GM10248 (cell line): ENCODE measurements around the gene ACADL.
"Not testable (repeated sequence)": the region's sequence is repeated elsewhere in the genome, so short reads cannot be mapped to it uniquely, and the experiment has no call there.

Experiments used
- CTCF ChIA-PET: fragments of 300-600 bp; sonication (Branson Sonifier 250); formaldehyde crosslinking; extraction: SDS; loops from one replicate; lab custom pipeline; 2021; ENCODE audit warnings: antibody characterized with exemption; lab: Yijun Ruan, JAX
- POLR2A ChIA-PET: fragments of 350-650 bp; sonication (Branson Sonifier 250); formaldehyde crosslinking; extraction: SDS; loops from one replicate; lab custom pipeline; 2020; ENCODE audit warnings: antibody characterized with exemption; lab: Yijun Ruan, JAX
- DNase-seq: peaks from one replicate; pipeline ENCODE4 v3.0.0; 2012; ENCODE audit errors: extremely low spot score
- TF ChIP-seq, protein P1 (sequence below): IDR thresholded peaks from 2 replicates; pipeline ENCODE4 v1.5.1; 2012; ENCODE audit warnings: mild to moderate bottlenecking, low read depth; ENCODE audit errors: extremely low read depth, missing control alignments, control extremely low read depth

The ACADL gene

DNA sequence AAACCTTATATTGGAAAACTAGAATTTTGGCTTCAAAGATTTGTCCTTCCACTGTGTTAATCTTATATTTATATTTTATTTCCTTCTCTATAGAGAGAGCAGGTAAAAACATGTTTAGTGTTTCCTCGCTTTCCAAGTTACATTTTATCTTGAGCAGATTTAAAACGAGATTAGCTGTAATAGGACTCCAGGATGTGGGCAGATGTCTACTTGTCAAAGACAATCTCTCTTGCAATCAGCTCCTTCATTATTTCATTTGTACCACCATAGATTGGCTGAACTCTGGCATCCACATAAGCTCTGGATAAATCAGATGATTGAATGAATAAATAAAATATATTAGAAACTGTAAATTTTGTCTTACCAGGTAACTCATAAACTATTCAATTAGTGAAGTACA is 36.5 kb downstream of the ACADL start:
- TF ChIP-seq, protein P1, sequence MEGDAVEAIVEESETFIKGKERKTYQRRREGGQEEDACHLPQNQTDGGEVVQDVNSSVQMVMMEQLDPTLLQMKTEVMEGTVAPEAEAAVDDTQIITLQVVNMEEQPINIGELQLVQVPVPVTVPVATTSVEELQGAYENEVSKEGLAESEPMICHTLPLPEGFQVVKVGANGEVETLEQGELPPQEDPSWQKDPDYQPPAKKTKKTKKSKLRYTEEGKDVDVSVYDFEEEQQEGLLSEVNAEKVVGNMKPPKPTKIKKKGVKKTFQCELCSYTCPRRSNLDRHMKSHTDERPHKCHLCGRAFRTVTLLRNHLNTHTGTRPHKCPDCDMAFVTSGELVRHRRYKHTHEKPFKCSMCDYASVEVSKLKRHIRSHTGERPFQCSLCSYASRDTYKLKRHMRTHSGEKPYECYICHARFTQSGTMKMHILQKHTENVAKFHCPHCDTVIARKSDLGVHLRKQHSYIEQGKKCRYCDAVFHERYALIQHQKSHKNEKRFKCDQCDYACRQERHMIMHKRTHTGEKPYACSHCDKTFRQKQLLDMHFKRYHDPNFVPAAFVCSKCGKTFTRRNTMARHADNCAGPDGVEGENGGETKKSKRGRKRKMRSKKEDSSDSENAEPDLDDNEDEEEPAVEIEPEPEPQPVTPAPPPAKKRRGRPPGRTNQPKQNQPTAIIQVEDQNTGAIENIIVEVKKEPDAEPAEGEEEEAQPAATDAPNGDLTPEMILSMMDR = no peak
- CTCF ChIA-PET = interaction anchor here (1.2 kb wide), 1 partner anchor 10 kb away, joined by 4 read pairs; no protein-coding TSS in a partner anchor
- POLR2A ChIA-PET = no interaction called here
- no peak for DNase-seq

DNA sequence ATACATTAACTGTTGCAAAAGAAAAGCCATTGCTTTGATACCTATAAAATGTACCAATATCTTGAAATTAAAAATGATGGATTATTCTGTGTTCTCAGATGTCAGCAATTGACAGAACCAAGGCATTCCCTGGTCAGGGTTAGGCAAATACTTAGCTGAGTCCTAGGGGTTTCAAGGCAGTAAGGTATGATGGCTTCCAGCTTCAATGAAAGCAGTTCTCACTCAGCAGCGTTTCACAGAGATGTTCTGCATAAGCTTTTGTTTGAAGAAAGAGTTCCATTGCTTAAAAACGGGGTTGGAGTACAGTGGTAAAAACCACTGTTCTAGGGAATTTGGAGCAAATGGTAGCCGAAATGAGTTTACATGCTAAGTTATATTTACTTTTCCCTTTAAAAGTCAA is 37.1 kb downstream of the ACADL start:
- DNase-seq = no peak
- ChIA-PET POLR2A (no interaction called here), CTCF (interaction anchor here (0.7 to 1.2 kb wide), 3 partner anchors 8 to 34 kb away, joined by 3 to 4 read pairs (median 4); no protein-coding TSS in a partner anchor)
- TF ChIP-seq, protein P1 = no peak

DNA sequence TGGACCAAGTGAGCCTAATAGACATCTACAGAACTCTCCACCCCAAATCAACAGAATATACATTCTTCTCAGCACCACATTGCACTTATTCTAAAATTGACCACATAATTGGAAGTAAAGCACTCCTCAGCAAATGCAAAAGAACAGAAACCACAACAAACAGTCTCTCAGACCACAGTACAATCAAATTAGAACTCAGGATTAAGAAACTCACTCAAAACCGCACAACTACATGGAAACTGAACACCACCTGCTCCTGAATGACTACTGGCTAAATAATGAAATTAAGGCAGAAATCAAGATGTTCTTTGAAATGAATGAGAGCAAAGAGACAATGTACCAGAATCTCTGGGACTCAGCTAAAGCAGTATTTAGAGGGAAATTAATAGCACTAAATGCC is 41.3 kb downstream of the ACADL start:
- DNase-seq, POLR2A ChIA-PET, CTCF ChIA-PET: not testable (repeated sequence)

DNA sequence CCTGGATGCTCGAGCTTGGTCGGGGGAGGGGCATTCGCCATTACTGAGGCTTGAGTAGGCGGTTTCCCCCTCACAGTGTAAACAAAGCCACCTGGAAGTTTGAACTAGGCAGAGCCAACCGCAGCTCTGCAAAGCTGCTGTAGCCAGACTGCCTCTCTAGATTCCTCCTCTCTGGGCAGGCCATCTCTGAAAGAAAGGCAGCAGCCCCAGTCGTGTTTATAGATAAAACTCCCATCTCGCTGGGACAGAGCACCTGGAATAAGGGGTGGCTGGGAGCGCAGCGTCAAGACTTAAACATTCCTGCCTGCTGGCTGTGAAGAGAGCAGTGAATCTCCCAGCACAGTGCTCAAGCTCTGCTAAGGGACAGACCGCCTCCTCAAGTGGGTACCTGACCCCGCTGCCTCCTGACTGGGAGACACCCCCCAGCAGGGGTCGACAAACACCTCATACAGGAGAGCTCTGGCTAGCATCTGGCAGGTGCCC is 43.6 kb downstream of the ACADL start:
- POLR2A ChIA-PET, DNase-seq: not testable (repeated sequence)
- CTCF ChIA-PET = interaction anchor here (1.3 kb wide), 1 partner anchor 14 kb away, joined by 4 read pairs; no protein-coding TSS in a partner anchor

DNA sequence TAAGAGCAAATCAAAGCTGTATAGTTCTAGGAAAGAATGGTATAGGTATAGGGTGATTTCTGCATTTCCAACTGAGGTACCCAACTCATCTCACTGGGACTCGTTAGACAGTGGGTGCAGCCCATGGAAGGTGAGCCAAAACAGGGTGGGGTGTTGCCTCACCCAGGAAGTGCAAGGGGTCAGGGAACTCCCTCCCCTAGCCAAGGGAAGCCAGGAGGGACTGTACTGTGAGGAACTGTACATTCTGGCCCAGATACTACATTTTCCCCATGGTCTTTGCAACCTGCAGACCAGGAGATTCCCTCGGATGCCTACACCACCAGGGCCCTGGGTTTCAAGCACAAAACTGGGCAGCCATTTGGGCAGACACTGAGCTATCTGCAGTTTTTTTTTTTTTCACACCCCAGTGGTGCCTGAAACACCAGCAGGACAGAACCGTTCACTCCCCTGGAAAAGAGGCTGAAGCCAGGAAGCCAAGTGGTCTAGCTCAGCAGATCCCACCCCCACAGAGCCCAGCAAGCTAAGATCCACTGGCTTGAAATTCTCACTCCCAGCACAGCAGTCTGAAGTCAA is 44.1 kb downstream of the ACADL start:
- CTCF ChIA-PET = interaction anchor here (1.4 kb wide), 1 partner anchor 18 kb away, joined by 5 read pairs; no protein-coding TSS in a partner anchor
- DNase-seq, POLR2A ChIA-PET: not testable (repeated sequence)

DNA sequence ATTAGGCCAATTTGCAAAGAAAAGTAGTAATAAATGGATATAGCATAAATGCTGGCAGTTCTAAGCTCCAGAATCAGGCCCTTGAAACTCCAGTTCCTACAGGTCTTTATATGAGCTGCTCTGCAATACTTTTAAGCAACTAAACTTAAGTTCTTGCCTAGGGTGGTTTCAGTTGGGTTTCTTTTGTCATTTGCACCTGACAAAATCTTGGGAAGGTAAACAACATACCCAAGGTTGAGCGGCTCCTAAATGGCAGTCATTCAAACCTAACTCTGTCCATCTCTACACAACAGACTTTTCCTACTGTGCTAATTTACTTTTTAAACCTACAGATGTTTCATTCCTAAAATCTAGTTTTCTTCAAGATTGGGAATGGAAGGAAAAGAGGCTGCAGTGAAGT is 44.8 kb downstream of the ACADL start:
- TF ChIP-seq, protein P1 = no peak
- ChIA-PET POLR2A (no interaction called here), CTCF (interaction anchor here (1.4 kb wide), 1 partner anchor 19 kb away, joined by 5 read pairs; no protein-coding TSS in a partner anchor)
- no peak for DNase-seq

DNA sequence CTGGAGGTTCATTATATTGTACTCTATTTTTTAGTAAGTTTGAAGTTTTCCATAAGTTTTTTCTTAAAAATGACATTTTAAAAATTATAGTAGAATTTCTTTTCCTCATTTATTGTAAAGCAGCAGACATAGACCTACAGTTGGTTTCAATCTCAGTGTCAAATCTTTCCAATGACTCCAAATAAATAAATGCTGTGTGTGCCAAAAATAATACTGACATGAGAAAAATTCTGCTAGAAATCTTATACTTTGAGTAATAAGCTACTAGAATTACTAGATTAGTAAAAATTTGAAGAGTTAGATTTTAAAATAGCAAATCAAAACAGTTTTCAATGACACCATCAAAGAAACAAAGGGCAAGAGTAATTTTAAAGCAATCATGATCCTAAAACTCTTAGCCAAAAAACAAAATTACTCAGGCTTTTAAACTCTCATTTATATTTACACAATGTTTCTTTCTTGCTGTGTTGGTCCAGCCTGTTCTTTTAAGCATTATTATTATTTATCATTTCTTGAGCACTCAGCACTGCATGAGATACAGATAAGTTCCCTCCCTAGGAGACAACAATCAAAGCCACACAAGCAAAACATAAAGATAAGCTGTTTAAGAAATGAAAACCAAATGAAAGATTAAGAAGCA is 45.8 kb downstream of the ACADL start:
- TF ChIP-seq, protein P1 = no peak
- CTCF ChIA-PET = interaction anchor here (1.4 kb wide), 1 partner anchor 20 kb away, joined by 5 read pairs; no protein-coding TSS in a partner anchor

DNA sequence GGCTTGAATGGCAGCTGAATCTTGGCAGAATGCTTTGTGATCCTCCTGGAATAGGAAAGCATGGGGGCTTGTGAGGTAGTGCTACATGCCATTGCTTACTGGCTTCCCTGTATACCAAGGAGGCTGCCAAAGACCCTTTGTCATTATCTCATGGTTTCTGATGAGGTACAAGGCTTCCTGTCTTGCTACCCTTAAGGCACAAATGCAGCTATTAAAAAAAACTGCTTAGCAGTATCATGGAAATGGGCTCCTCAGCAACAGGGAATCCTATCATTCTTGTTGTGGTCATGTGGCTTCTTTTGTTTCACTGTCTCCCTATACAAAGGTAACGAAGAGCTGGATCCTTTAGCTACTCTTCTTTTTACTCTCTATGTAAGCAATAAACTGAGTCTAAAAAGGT is 47.5 kb downstream of the ACADL start:
- no peak for DNase-seq
- CTCF ChIA-PET = interaction anchor here (1.6 to 2.2 kb wide), 2 partner anchors 10 to 21 kb away, joined by 4 to 8 read pairs; no protein-coding TSS in a partner anchor
- POLR2A ChIA-PET = no interaction called here
- TF ChIP-seq, protein P1 = no peak

More for the DNA sequence above, 45.8 kb downstream of the ACADL start:
- DNase-seq = no peak
- POLR2A ChIA-PET = no interaction called here

DNA sequence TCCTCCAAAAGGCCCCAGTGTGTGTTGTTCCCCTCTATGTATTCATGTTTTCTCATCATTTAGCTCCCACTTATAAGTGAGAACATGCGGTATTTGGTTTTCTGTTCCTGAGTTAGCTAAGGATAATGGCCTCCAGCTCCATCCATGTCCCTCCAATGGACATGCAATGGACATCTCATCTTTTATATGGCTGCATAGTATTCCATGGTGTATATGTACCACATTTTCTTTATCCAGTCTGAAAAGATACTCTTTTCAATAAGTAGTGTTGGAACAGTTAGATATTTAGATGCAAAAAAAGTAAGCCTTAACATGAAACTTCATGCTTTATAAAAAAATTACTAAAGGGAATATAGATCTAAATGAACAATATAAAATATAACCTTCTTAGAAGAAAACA is 48.1 kb downstream of the ACADL start:
- POLR2A ChIA-PET, DNase-seq: not testable (repeated sequence)
- CTCF ChIA-PET = interaction anchor here (1.1 to 2.2 kb wide), 3 partner anchors 9 to 39 kb away, joined by 3 to 8 read pairs (median 4); no protein-coding TSS in a partner anchor
